Dendritic cell treated with granulocyte-macrophage colony-stimulating factor and Interleukin-4, amounts not matched to agents 40 ng/mL and 50 ng/mL, for 4 days (primary cell): ENCODE measurements around the gene ORM2.
"Not testable (repeated sequence)": the region's sequence is repeated elsewhere in the genome, so short reads cannot be mapped to it uniquely, and the experiment has no call there.

Experiments
- H3K27ac Mint-ChIP-seq: one replicate; pipeline ENCODE4 v1.8.0; 2022; ENCODE audit warnings: mild to moderate bottlenecking, mixed read lengths
- H3K27me3 Mint-ChIP-seq: one replicate; pipeline ENCODE4 v1.8.0; 2022; ENCODE audit warnings: mild to moderate bottlenecking, mixed read lengths
- H3K36me3 Mint-ChIP-seq: one replicate; pipeline ENCODE4 v1.8.0; 2022; ENCODE audit warnings: low read depth, mixed read lengths
- H3K4me1 Mint-ChIP-seq: one replicate; pipeline ENCODE4 v1.8.0; 2022; ENCODE audit warnings: low read depth, mixed read lengths
- H3K4me3 Mint-ChIP-seq: one replicate; pipeline ENCODE4 v1.8.0; 2022; ENCODE audit warnings: mild to moderate bottlenecking, moderate library complexity, mixed read lengths
- H3K9me3 Mint-ChIP-seq: one replicate; pipeline ENCODE4 v1.8.0; 2022; ENCODE audit warnings: mixed read lengths
- intact Hi-C: fragments of 100-400 bp; cut with micrococcal nuclease; formaldehyde crosslinking; loops from one replicate; pipeline ENCODE4 v1.15.0; 2022

The ORM2 gene

DNA sequence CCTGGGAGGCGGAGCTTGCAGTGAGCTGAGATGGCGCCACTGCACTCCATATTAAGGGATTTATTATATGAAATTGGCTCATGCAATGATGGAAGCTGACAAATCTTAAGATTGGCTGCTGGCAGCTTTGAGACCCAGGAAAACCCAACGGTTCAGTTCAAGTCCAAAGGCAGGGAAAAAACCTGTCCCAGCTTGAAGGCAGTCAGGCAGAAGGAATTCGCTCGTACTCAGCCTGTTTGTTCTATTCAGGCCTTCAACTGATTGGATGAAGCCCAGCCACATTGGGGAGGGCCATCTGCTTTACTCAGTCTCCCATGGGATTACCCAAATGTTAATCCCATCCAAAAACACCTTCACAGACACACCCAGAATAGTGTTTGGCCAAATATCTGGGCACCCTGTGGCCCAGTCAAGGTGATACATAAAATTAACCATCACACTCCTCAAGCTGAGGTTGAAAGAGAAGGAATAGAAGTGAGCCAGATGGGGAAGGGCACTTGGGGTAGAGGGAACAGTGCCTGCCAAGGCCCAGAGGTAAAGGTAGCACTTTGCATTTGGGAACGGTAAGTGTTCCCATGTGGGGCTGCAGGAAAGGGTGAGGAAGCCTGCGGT, 15.3 kb upstream of the ORM2 start:
- Mint-ChIP-seq H3K4me3 (no peak overlapping the region), H3K9me3 (no peaks in the 10 kb centered on the region), H3K27ac (no peak overlapping the region), H3K27me3 (no peaks in the 10 kb centered on the region), H3K36me3 (no peaks in the 10 kb centered on the region), H3K4me1 (peaks cover 7% of the 10 kb centered on the region)
- intact Hi-C loops: no loop called here

DNA sequence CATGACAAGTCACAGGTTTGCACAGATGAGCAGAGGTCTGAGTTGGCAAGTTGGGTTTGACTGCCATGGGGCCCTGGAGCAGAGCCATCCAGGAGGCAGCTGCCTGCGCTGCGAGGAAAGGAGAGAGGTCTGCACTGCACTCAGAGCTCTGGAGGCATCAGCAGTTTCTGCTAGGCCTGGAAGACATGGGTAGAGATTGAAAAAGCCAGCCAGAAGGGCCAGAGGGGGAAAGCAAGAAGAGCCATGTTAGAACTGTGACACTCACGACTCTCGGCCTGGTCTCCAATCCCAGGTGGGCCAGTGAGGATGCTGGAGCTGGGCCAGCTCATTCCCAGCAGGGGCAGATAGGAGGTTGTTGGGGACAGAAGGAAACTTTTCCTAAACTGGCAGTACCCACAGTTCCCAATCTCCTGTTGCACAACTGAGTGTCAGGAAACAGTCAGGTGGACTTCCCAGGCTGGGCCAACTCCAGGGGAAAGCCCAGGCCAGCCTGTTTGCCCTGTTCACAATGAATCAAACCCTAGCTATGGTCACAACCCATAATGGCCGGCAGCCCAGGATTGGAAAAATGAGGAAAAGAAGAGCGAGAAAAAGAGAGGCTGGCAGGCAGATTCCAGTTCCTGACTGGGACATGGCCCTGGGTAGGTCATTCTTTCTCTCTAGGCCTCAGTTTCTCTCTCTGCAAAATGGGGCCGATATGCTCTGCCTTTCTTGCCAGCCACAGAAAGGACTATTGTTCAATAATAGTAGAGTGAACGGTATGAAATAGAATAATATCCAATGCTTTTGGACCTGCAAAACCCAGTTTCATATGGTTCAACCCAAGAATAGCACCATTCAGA, 14.6 kb upstream of the ORM2 start:
- H3K4me3 Mint-ChIP-seq: no peak overlapping the region
- peaks cover 7% of the 10 kb centered on the region for H3K4me1 Mint-ChIP-seq
- intact Hi-C loops: no loop called here
- H3K9me3 Mint-ChIP-seq: no peaks in the 10 kb centered on the region
- no peak overlapping the region for H3K27ac Mint-ChIP-seq
- H3K27me3 Mint-ChIP-seq: no peaks in the 10 kb centered on the region
- H3K36me3 Mint-ChIP-seq: no peaks in the 10 kb centered on the region

DNA sequence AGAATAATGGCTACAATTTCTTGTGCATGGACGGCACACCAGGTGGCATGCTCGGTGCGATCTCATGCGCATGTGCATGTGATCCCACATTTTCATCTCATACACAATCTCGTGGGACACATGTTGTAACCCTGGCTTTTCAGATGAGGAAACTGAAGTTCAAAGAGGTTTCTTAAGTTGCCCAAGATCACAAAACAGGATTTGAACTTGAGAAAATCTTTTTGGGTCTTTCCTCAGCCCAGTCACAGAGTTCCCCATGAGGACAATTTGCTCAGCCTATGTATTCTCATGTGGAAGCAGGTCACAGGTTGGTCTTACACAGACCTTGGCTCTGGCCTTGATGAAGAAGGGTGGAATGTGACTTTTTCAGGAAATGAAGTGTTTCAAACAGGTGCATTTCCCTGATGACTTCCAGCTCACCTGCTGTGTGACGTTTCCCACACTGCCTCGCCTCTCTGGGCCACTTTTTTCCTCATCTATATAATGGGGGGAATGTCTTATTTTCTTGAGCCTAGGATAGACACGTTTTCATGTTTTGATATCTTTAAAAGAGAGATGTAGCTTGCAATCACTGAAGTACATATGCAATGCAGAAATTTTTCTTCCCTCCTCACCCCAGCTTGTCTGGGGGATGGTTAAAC, 13.8 kb upstream of the ORM2 start:
- Mint-ChIP-seq H3K4me1 (peaks cover 7% of the 10 kb centered on the region), H3K27ac (no peak overlapping the region), H3K9me3 (no peaks in the 10 kb centered on the region), H3K27me3 (no peaks in the 10 kb centered on the region), H3K36me3 (no peaks in the 10 kb centered on the region), H3K4me3 (no peak overlapping the region)
- intact Hi-C loops: no loop called here

DNA sequence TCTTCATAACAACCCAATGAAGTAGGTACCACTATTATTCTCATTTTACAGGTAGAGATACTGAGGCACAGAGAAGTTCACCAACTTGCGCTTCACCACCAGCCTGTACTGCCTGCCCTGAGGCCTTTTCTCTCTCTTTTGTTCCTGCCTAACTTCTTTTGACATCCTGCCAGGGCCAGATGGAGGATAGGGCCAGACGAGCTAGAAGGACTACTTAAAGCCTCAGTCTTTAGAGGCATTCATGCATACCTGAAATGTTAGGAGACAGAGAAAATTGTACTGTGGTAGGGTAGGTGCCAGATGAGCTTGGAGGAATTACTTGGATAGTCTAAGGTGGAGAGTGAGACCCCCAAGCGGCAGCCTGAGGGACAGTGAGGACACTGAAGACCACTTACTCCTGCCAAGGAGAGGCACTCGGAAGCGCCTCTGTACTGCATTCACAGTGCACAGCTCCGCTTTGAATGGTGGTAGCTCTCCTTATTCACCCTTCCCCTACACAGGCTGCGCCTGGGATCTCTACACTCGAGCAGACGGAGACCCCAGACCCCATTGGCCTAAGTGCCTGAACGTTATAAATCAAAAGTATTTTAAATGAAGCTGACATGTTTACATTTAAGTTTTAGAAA, 13.0 kb upstream of the ORM2 start:
- H3K27ac Mint-ChIP-seq: no peak overlapping the region
- intact Hi-C loops: no loop called here
- H3K4me1 Mint-ChIP-seq: peaks cover 7% of the 10 kb centered on the region
- H3K27me3 Mint-ChIP-seq: no peaks in the 10 kb centered on the region
- H3K36me3 Mint-ChIP-seq: no peaks in the 10 kb centered on the region
- no peaks in the 10 kb centered on the region for H3K9me3 Mint-ChIP-seq
- no peak overlapping the region for H3K4me3 Mint-ChIP-seq

DNA sequence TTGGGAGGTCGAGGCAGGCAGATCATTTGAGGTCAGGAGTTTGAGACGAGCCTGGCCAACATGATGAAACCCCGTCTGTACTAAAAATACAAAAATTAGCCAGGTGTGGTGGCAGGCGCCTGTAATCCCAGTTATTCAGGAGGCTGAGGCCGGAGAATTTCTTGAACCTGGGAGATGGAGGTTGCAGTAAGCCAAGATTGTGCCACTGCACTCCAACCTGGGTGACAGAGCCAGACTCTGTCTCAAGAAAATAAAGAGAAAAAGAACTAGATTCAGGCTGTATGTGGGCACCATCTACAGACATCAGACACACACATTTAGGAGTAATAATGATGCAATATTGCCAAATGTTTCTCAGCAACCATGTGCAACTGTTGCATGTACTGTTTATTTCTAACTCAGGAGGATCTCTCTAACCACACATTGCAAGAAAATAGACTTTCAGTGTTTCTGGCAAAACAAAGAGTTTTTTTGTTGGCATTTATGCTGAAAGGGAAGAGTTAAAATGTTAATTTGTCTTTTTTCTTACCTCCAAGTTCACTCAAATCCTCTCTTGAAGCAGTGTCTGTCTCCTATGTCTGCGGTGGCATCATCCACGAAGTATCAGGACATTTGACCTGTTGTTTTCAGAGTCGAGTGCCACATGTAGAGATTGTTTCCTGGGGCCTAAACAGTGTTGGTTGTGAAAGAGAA, 11.9 kb upstream of the ORM2 start:
- Mint-ChIP-seq H3K4me3 (no peak overlapping the region), H3K27me3 (no peaks in the 10 kb centered on the region), H3K9me3 (no peaks in the 10 kb centered on the region), H3K36me3 (no peaks in the 10 kb centered on the region), H3K4me1 (peaks cover 7% of the 10 kb centered on the region), H3K27ac (no peak overlapping the region)
- intact Hi-C loops: no loop called here

DNA sequence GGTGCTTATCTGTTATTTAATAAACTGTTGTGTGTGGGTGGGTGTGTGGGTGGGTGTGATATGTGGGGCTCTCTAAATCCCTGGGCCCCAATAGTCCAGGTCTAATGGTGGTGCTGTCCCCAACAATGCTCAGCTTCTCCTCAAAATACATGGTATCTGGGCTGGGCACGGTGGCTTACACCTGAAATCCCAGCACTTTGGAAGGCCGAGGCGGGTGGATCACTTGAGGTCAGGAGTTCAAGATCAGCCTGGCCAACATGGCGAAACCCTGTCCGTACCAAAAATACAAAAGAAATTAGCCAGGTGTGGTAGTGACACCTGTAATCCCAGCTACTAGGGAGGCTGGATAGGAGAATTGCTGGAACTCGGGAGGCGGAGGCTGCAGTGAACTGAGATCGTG, 11.3 kb upstream of the ORM2 start:
- intact Hi-C loops: no loop called here
- Mint-ChIP-seq H3K9me3 (no peaks in the 10 kb centered on the region), H3K4me3 (no peak overlapping the region), H3K27me3 (no peaks in the 10 kb centered on the region), H3K4me1 (peaks cover 7% of the 10 kb centered on the region), H3K27ac (no peak overlapping the region), H3K36me3 (no peaks in the 10 kb centered on the region)

DNA sequence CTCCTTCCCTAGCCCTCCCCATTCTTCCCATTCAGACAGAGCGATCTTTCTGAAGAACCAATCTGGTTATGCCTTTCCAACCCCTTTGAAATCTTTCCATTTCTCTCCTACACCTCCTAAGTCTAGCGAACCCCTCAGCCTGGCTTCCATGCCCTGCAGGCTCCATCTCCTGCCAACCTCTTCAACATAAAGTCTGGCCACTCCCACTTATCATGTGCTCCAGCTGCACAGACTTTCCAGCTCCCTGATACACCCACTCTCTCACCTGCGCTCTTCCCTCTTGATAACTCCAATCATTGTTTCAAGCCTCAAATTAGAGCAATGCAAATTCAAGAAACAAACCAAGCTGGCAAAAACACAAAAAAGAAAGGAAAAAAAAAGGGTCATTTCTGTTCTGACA, 10.5 kb upstream of the ORM2 start:
- intact Hi-C loops: no loop called here
- Mint-ChIP-seq H3K27me3 (no peaks in the 10 kb centered on the region), H3K9me3 (no peaks in the 10 kb centered on the region), H3K4me3 (no peak overlapping the region), H3K27ac (no peak overlapping the region), H3K4me1 (peaks cover 7% of the 10 kb centered on the region), H3K36me3 (no peaks in the 10 kb centered on the region)

DNA sequence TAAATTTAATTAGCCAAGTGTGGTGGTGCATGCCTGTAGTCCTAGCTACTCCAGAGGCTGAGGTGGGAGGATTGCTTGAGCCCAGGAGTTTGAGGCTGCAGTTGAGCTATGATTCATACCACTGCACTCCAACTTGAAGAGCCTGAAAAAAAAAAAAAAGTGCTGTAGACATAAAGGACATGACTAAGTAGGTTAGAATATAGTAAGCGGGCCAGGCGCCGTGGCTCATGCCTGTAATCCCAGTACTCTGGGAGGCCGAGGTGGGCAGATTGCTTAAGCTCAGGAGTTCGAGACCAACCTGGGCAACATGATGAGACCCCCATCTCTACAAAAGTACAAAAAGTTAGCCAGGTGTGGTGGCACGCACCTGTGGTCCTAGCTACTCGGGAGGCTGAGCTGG, 9.0 kb upstream of the ORM2 start:
- intact Hi-C loops, H3K36me3 Mint-ChIP-seq, H3K27ac Mint-ChIP-seq, H3K4me1 Mint-ChIP-seq, H3K9me3 Mint-ChIP-seq, H3K27me3 Mint-ChIP-seq, H3K4me3 Mint-ChIP-seq: not testable (repeated sequence)

DNA sequence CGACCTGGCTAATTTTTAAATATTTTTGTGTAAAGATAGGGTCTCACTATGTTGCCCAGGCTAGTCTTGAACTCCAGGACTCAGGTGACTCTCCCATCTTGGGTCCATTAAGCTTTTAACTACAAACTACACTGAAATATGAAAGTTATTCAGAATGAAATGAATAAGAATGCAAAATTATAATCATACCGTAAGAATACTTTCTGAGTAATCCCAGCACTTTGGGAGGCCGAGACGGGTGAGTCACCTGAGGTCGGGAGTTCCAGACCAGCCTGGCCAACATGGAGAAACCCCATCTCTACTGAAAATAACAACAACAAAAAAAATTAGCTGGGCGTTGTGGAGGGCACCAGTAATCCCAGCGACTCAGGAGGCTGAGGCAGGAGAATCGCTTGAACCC, 7.9 kb upstream of the ORM2 start:
- peaks cover 7% of the 10 kb centered on the region for H3K4me1 Mint-ChIP-seq
- H3K4me3 Mint-ChIP-seq: no peak overlapping the region
- no peaks in the 10 kb centered on the region for H3K36me3 Mint-ChIP-seq
- intact Hi-C loops: no loop called here
- H3K9me3 Mint-ChIP-seq: no peaks in the 10 kb centered on the region
- no peak overlapping the region for H3K27ac Mint-ChIP-seq
- H3K27me3 Mint-ChIP-seq: no peaks in the 10 kb centered on the region

DNA sequence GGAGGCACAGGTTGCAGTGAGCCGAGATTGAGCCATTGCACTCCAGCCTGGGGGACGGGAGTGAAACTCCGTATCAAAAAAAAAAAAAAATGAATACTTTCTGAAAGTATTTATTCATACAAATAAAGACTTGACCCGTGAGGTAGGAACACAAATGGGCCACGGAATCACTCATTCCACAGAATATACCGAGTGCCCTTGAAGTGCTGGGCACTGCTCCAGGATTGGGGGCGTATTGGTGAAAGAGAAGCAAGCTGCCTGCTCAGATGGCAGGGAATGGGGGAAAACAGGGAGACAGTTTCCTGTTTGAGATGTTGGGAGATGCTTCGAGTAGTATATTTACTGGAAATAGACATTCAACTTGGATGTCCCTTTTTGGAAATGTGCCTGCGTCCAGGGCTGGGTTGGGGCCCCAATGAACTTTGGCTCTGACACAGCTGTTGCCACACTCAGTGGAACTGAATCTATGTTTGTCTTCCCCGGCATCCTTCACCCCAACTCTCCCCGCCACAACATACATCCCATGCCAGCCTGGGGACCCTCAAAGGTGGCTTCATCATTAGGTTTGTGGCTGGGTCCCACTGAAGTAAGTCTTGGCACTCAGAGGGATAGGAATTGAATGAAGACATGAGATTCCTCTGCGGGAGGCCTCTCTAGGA, 7.4 kb upstream of the ORM2 start:
- H3K27me3 Mint-ChIP-seq, H3K36me3 Mint-ChIP-seq, H3K27ac Mint-ChIP-seq, intact Hi-C loops, H3K4me1 Mint-ChIP-seq, H3K9me3 Mint-ChIP-seq, H3K4me3 Mint-ChIP-seq: not testable (repeated sequence)

DNA sequence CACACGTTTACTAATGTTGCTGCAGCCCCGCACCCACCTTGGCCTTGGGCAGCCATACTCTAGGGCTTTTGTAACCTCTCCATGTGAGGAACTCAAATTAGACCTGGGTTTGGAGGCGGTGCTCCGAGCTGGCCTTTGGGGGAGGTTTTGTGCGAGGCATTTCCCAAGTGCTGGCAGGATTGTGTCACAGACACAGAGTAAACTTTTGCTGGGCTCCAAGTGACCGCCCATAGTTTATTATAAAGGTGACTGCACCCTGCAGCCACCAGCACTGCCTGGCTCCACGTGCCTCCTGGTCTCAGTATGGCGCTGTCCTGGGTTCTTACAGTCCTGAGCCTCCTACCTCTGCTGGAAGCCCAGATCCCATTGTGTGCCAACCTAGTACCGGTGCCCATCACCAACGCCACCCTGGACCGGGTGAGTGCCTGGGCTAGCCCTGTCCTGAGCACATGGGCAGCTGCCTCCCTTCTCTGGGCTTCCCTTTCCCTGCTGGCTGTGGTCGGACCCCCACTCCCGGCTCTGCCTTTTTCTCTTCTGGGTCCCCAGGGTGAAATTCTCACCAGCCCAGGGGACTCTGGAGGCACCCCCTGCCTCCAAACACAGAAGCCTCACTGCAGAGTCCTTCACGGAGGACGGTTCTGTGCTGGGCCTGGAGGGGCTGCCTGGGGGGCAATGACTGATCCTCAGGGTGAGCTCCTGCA, 6.7 kb upstream of the ORM2 start, which contains the start of gene ORM1:
Gene ORM1 (plus strand): TSS at position 268 of the 701 bp plus-strand sequence. CDS start 36 bp downstream, at position 304.
- H3K27ac Mint-ChIP-seq, H3K27me3 Mint-ChIP-seq, H3K4me1 Mint-ChIP-seq, H3K4me3 Mint-ChIP-seq, intact Hi-C loops, H3K36me3 Mint-ChIP-seq, H3K9me3 Mint-ChIP-seq: not testable (repeated sequence)

DNA sequence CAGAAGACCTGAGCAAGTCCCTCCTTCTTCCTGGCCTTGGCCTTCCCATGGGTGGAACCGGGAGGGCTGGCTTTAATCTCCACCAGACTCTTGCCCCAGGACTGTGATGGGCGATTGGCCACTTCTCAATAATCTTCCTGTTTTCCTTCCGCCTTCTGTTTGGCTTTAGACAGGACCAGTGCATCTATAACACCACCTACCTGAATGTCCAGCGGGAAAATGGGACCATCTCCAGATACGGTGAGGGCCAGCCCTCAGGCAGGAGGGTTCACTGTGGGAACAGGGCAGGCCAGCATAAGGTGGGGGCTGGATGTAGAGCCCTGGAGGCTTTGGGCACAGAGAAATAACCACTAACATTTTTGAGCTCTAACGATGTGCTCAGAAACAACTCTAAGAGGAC, 5.8 kb upstream of the ORM2 start:
- H3K36me3 Mint-ChIP-seq, H3K4me1 Mint-ChIP-seq, H3K27me3 Mint-ChIP-seq, H3K27ac Mint-ChIP-seq, H3K4me3 Mint-ChIP-seq, H3K9me3 Mint-ChIP-seq, intact Hi-C loops: not testable (repeated sequence)

DNA sequence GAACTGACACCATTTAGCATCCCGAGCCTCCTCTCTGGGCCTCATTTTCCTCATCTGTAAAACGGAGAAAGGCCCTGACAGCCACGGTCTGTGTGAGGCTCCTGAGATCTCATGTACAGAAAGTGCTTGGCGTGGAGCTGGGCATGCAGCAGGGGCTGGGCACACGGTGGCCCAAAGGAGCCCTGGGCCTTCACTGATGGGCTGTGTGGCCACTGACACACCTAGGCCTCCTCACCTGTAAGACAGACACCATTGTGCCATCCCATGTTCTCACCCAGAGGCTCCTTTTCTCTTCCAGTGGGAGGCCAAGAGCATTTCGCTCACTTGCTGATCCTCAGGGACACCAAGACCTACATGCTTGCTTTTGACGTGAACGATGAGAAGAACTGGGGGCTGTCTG, 5.2 kb upstream of the ORM2 start:
- Mint-ChIP-seq H3K4me1 (no peaks in the 10 kb centered on the region), H3K36me3 (no peaks in the 10 kb centered on the region), H3K27ac (no peak overlapping the region), H3K4me3 (no peak overlapping the region), H3K9me3 (no peaks in the 10 kb centered on the region), H3K27me3 (no peaks in the 10 kb centered on the region)
- intact Hi-C loops: no loop called here
